ENCODE data around the gene SH3GLB1. TPM values are rescaled to one million over a fixed set of nuclear protein-coding genes. Genes with fewer than 3 reads are reported as not detected.

Gene SH3GLB1
- total RNA-seq, 1 donor from 2014 or later: 138 TPM

- Mint-ChIP-seq H3K4me1 (ENCODE audit: low read depth, unreplicated experiment) (peaks cover 22% of the 10 kb centered on the region), H3K4me3 (ENCODE audit: unreplicated experiment) (no peak overlapping the region), H3K9me3 (ENCODE audit: unreplicated experiment) (no peaks in the 10 kb centered on the region), H3K36me3 (ENCODE audit: low read depth, unreplicated experiment) (peaks cover 3% of the 10 kb centered on the region), H3K27me3 (ENCODE audit: low read depth, unreplicated experiment) (no peaks in the 10 kb centered on the region), H3K27ac (ENCODE audit: unreplicated experiment) (no peak overlapping the region)
- peaks cover 99% of the 10 kb centered on the region for H3K79me2 ChIP-seq (ENCODE audit: insufficient read depth, low read length)
- H3K4me3 ChIP-seq (ENCODE audit: insufficient read depth, low read depth, low read length): no peak overlapping the region
- peaks cover 20% of the 10 kb centered on the region for H3K36me3 ChIP-seq (ENCODE audit: insufficient read depth, low read length)
- peaks cover 86% of the 10 kb centered on the region for H4K20me1 ChIP-seq (ENCODE audit: insufficient read depth, low read length)
- H3K27ac ChIP-seq (ENCODE audit: low read depth, low read length): no peak overlapping the region
- no peaks in the 10 kb centered on the region for H3K27me3 ChIP-seq (ENCODE audit: insufficient read depth, low read length)
- no peak overlapping the region for H2AFZ ChIP-seq (ENCODE audit: low read depth, low read length)
- TF ChIP-seq EZH2 (IDR thresholded peaks at IDR 0.05; ENCODE audit: insufficient read depth, low read length): no peak
- TF ChIP-seq CTCF (IDR thresholded peaks at IDR 0.05; ENCODE audit: insufficient read depth, low read depth, low read length): no peak
- H3K4me1 ChIP-seq (ENCODE audit: insufficient read depth, low read length): peaks cover 4% of the 10 kb centered on the region
- no peaks in the 10 kb centered on the region for H3K9me3 ChIP-seq (ENCODE audit: insufficient read depth, low read depth, low read length)
- DNase-seq (ENCODE audit: low read depth) (no peak), FAIRE-seq (peak; percentile 23)
- no peak overlapping the region for H3K9ac ChIP-seq (ENCODE audit: low read length)
- peak overlapping the region; percentile 23 for H3K4me2 ChIP-seq (ENCODE audit: low read length)
Observed at GRCh38 chr1:86714159-86714558, 9.8 kb downstream of the SH3GLB1 start.

- Histone ChIP-seq H3K27me3 (ENCODE audit: insufficient read depth, low read length) (no peaks in the 10 kb centered on the region), H3K36me3 (ENCODE audit: insufficient read depth, low read length) (peaks cover 20% of the 10 kb centered on the region), H3K4me1 (ENCODE audit: insufficient read depth, low read length) (peaks cover 2% of the 10 kb centered on the region), H2AFZ (ENCODE audit: low read depth, low read length) (no peak overlapping the region), H4K20me1 (ENCODE audit: insufficient read depth, low read length) (peaks cover 86% of the 10 kb centered on the region), H3K4me2 (ENCODE audit: low read length) (peak overlapping the region; percentile 23), H3K9me3 (ENCODE audit: insufficient read depth, low read depth, low read length) (no peaks in the 10 kb centered on the region), H3K4me3 (ENCODE audit: insufficient read depth, low read depth, low read length) (no peak overlapping the region), H3K9ac (ENCODE audit: low read length) (no peak overlapping the region), H3K79me2 (ENCODE audit: insufficient read depth, low read length) (peaks cover 96% of the 10 kb centered on the region), H3K27ac (ENCODE audit: low read depth, low read length) (no peak overlapping the region)
- Mint-ChIP-seq H3K36me3 (ENCODE audit: low read depth, unreplicated experiment) (peaks cover 6% of the 10 kb centered on the region), H3K4me1 (ENCODE audit: low read depth, unreplicated experiment) (peaks cover 19% of the 10 kb centered on the region), H3K27ac (ENCODE audit: unreplicated experiment) (no peak overlapping the region), H3K4me3 (ENCODE audit: unreplicated experiment) (no peak overlapping the region), H3K9me3 (ENCODE audit: unreplicated experiment) (no peaks in the 10 kb centered on the region), H3K27me3 (ENCODE audit: low read depth, unreplicated experiment) (no peaks in the 10 kb centered on the region)
- DNase-seq (ENCODE audit: low read depth) (no peak), FAIRE-seq (no peak)
- TF ChIP-seq EZH2 (IDR thresholded peaks at IDR 0.05; ENCODE audit: insufficient read depth, low read length): no peak
- TF ChIP-seq CTCF (IDR thresholded peaks at IDR 0.05; ENCODE audit: insufficient read depth, low read depth, low read length): no peak
Observed at GRCh38 chr1:86714561-86715244, 10.3 kb downstream of the SH3GLB1 start.

- FAIRE-seq: no peak
- H3K36me3 ChIP-seq (ENCODE audit: insufficient read depth, low read length): peaks cover 39% of the 10 kb centered on the region
- no peak overlapping the region for H3K4me3 Mint-ChIP-seq (ENCODE audit: unreplicated experiment)
Observed at GRCh38 chr1:86718786-86719185, 14.4 kb downstream of the SH3GLB1 start.

More at GRCh38 chr1:86718786-86719185, 14.4 kb downstream of the SH3GLB1 start:
- Mint-ChIP-seq H3K27ac (ENCODE audit: unreplicated experiment) (no peak overlapping the region), H3K9me3 (ENCODE audit: unreplicated experiment) (no peaks in the 10 kb centered on the region), H3K4me1 (ENCODE audit: low read depth, unreplicated experiment) (peaks cover 12% of the 10 kb centered on the region), H3K36me3 (ENCODE audit: low read depth, unreplicated experiment) (peaks cover 3% of the 10 kb centered on the region), H3K27me3 (ENCODE audit: low read depth, unreplicated experiment) (no peaks in the 10 kb centered on the region)
- Histone ChIP-seq H2AFZ (ENCODE audit: low read depth, low read length) (no peak overlapping the region), H3K4me3 (ENCODE audit: insufficient read depth, low read depth, low read length) (no peak overlapping the region), H3K9ac (ENCODE audit: low read length) (no peak overlapping the region), H3K27ac (ENCODE audit: low read depth, low read length) (no peak overlapping the region), H3K4me2 (ENCODE audit: low read length) (no peak overlapping the region), H4K20me1 (ENCODE audit: insufficient read depth, low read length) (peaks cover 71% of the 10 kb centered on the region), H3K79me2 (ENCODE audit: insufficient read depth, low read length) (peaks cover 64% of the 10 kb centered on the region), H3K27me3 (ENCODE audit: insufficient read depth, low read length) (no peaks in the 10 kb centered on the region), H3K9me3 (ENCODE audit: insufficient read depth, low read depth, low read length) (no peaks in the 10 kb centered on the region), H3K4me1 (ENCODE audit: insufficient read depth, low read length) (peaks cover 2% of the 10 kb centered on the region)
- TF ChIP-seq CTCF (IDR thresholded peaks at IDR 0.05; ENCODE audit: insufficient read depth, low read depth, low read length) (no peak), EZH2 (IDR thresholded peaks at IDR 0.05; ENCODE audit: insufficient read depth, low read length) (no peak)
- no peak for DNase-seq (ENCODE audit: low read depth)
